ENCODE measurements around the gene ACVR2B.

ACVR2B gene

GRCh38 chr3:38458796-38459498 lies 5.3 kb downstream of the ACVR2B start:
- no peak for DNase-seq

- DNase-seq, result no peak
Observed at GRCh38 chr3:38459499-38460048, 5.9 kb downstream of the ACVR2B start.

DNA sequence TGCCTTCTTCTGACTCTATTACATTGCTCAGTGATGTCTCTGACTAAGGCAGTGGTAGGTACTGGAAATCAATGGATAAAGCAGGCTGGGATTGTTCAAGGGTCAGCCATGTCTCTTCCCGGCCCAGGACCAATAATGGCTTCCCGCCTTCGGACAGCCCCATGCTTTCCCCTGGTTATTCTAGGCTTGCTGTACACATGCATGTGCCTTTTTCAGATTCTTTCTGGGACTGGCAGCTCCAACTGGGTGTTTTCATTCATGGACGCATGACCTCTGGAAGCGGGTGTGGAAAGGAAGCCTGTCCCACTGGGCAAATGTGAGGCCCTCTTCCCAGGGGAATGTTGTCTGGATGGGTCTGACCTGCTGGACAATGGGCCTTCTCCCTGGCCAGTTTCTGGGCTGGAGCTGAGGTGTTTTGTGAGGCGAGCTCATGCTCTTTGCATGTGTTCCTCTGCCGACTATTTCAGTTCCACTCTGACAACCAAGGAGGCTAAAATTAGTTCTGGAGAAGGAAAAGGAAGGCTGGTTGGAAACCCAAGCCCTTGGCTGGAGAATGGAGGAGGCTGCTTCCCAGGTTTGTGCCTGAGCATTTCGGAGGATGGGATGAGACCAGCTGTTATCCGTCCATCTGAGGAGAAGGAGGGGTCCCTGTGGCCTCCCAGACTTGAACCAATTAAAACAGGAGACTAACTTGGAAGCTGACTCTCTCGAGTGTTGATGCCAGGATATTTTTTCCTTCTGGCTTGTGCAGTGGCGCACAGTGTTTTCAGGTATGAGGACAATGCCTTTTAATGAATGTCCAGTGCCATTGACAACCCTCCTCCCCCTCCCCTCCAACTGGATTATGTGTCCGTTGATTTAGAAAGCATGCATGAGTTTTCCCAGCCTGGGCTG lies 6.9 kb downstream of the ACVR2B start:
- DNase-seq, result no peak

GRCh38 chr3:38465588-38466154 lies 12.0 kb downstream of the ACVR2B start:
- DNase-seq, result no peak

DNA sequence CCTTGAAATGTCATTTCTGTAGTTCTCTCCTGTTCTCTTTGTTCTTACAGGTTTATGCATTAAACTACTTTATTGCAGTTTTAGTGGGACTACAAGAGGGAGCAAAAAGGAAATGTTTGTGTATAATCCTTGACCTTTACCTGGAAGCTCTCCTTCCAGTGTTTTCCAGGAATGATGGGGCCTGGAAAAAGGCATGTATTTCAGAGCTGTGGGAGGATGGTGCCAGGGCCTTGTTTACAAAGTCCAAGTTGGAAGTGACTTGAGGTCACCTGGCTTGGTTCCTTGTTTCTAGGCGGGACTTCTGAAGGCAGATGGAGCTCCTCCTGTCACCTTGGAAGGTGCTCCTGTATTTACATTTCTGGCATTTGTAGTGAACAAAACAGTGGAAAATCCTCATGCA lies 15.1 kb downstream of the ACVR2B start:
- DNase-seq, result no peak

- no peak for DNase-seq
Observed at GRCh38 chr3:38469852-38470251, 16.2 kb downstream of the ACVR2B start.

DNA sequence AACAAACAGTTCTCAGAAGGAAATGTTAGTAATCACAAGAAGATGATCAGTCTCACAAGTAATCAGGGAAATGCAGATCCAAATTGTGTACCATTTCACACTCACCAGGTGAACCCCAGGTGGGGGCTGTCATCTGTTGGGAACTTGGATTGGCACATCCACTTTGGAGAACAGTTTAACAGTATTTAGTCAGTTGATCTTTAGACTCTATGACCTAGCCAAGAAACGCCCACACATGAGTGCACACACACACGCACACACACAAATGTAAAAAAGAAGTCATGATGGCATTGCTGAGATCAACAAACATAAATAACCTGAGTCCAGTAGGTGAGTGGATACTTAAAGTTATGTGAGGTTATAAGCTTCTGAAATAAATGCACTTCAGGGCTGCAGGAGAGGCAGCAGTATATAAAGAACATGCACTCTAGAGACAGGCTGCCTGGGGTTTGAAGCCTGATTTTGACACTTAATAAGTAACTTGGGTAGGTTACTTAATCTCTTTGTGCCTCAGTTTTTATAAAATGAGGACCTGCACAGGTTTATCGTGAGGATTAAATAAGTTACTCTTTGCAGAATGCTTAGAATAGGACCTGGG lies 17.7 kb downstream of the ACVR2B start:
- DNase-seq, result no peak

GRCh38 chr3:38472342-38472741 lies 18.7 kb downstream of the ACVR2B start:
- DNase-seq, result no peak

DNA sequence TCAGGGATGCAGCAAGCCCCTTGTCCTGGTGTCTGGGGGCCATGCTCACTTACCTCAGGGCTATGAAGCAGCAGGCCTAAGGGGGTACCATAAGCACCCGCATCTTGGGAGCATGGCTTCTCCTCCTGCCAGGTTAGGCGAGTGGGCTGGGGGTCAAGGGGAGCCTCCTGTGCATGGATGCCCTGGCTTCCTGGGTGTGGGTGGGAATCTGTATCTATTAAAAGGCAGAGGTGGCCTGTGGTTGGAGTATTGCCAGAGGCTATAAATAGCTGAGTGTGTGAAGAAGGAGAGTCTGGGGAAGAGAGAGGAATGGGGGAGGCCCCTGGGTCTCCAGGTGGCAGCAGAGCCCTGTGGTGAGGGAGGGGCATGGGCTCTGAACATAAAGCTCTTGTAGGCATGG lies 19.5 kb downstream of the ACVR2B start:
- no peak for DNase-seq

- DNase-seq, result no peak
Observed at GRCh38 chr3:38474928-38475605, 21.4 kb downstream of the ACVR2B start.

- DNase-seq, result no peak
Observed at GRCh38 chr3:38475716-38476115, 22.0 kb downstream of the ACVR2B start.

DNA sequence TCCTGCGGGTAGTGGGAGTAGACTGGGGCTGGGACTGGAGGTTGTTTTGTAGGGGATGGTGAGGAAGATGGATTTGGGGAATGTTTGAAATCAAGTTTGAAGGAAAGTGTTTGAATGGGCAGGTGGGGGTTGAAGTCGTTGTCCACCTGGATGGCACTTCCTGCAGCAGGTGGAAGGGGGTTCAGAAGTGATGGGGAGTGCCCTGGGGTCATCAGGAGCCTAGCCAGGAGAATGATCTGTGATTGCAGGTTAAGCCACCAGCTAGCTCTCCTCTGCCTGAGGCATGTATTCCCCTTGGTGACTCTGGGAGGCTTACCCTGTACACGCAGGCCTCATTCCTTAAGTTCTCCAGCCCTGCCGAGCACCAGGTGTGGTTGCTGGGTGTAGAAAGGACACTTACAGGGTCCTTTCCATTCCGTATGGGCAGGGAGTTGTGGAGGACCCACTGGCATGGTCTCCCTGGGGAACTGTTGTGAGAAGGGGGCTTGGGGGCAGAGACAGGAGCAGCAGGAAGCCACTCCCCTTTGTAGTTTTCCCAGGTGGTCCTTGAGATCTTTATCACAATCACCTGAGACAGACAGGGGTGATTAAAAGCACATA lies 22.6 kb downstream of the ACVR2B start:
- DNase-seq, result no peak

GRCh38 chr3:38477057-38477820 lies 23.5 kb downstream of the ACVR2B start:
- DNase-seq, result no peak

DNA sequence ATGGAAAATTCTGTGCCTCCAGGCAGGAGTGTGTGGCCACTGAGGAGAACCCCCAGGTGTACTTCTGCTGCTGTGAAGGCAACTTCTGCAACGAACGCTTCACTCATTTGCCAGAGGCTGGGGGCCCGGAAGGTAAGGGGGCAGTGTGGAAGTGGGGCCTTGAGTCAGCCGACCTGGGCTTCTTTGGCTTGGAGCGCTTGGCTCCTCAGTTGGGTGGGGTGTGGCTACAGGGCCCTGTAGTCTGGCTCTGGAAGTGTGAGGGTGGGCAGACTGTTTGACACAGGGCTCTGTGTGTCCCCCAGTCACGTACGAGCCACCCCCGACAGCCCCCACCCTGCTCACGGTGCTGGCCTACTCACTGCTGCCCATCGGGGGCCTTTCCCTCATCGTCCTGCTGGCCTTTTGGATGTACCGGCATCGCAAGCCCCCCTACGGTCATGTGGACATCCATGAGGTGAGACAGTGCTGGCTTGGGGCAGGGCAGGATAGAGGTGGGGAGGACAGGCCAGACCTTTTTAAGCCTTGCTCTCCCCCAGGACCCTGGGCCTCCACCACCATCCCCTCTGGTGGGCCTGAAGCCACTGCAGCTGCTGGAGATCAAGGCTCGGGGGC lies 24.3 kb downstream of the ACVR2B start:
- no peak for DNase-seq

DNA sequence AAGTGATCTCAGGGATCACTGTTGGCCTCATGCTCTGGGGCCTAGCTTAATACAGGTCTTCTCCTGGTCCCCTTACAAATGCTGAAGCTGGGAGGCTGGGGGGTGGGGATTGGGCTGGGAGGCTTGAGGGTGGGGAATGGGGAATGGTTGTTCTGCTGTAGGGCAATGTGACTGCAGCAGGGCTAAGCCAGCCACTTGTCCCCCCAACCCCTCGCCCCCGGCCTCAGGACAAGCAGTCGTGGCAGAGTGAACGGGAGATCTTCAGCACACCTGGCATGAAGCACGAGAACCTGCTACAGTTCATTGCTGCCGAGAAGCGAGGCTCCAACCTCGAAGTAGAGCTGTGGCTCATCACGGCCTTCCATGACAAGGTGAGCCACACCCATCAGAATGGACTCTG lies 25.2 kb downstream of the ACVR2B start:
- no peak for DNase-seq

DNA sequence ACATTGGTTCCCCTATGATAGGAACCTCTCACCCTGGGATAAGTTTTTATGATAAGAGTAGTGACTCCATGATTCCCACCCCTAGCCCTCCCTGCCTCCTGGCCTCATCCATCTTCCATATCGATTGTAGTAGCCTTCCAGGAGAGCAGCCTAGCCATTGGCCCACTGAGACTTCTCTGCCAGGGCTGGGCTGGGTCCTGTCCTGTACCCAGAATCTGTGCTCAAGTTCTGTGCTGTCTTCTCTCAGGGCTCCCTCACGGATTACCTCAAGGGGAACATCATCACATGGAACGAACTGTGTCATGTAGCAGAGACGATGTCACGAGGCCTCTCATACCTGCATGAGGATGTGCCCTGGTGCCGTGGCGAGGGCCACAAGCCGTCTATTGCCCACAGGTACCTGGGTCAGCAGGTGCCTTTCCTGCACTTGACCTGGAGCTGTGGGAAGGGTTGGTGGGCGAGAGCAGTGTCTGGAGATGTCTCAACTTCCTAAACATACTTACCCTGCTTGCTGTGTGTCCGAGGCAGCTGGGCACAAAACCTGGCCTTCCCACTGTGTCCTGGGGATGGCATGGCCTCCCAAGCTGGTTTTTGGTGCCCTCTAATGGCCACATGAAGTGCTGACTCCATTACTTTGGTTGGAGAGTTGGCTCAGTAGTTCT lies 25.9 kb downstream of the ACVR2B start:
- peak; percentile 74 for DNase-seq

DNA sequence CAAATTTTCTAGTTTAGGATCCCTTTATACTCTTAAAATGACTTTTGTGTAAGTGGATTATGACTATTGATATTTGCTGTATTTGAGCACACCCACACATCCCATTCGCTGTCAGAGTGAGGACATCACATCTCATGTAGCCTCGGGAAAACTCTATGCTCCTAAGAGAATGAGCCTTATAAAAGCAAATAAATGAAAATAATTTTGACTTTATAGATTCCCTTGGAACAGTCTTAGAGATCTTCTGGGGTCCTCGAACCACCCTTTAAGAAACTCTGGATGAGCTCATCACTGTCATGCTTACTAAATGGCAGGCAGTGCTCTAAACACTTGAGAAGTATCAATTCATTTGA lies 26.4 kb downstream of the ACVR2B start:
- DNase-seq, result no peak

- DNase-seq, result no peak
Observed at GRCh38 chr3:38480930-38481329, 27.2 kb downstream of the ACVR2B start.

GRCh38 chr3:38482951-38483350 lies 29.3 kb downstream of the ACVR2B start:
- no peak for DNase-seq

GRCh38 chr3:38487323-38487722 lies 33.6 kb downstream of the ACVR2B start:
- DNase-seq, result no peak

- DNase-seq, result no peak
Observed at GRCh38 chr3:38488949-38489348, 35.3 kb downstream of the ACVR2B start.
